Right lobe of liver (tissue), 6 donors: Measurements from ENCODE around the gene INTS1. TPM values are rescaled to one million over a fixed set of nuclear protein-coding genes. Genes with fewer than 3 reads are reported as not detected.

ENCODE experiments used
- ATAC-seq, 4 donors: fragments of 200-7000 bp; cut with Tn5 transposase; one replicate each; pipeline ENCODE4 v1.9.1; 2020; ENCODE audit warnings: mild to moderate bottlenecking in 4 of 4, moderate library complexity in 4 of 4
- DNase-seq, 3 donors: peaks; one replicate each; pipeline ENCODE4 v3.0.0-alpha.2; 2020
- H3K27ac ChIP-seq, 3 donors: fragments of 200-600 bp; one replicate each; pipeline ENCODE4 v1.8.0; 2022
- H3K27me3 ChIP-seq, 2 donors: fragments of 200-600 bp; one replicate each; pipeline ENCODE4 v1.8.0; 2022
- H3K36me3 ChIP-seq, 4 donors: fragments of 200-600 bp; sonication (generic) in 1 of 4; one replicate each; pipeline versions ENCODE4 v1.5.1 to v1.8.0; 2017 to 2022; ENCODE audit warnings: control low read depth in 1 of 4
- H3K4me1 ChIP-seq, 4 donors: fragments of 200-600 bp; sonication (generic) in 1 of 4; one replicate each; pipeline versions ENCODE4 v1.5.1 to v1.8.0; 2017 to 2022; ENCODE audit warnings: control low read depth in 1 of 4
- H3K4me3 ChIP-seq, 3 donors: fragments of 200-600 bp; one replicate each; pipeline ENCODE4 v1.8.0; 2022
- H3K9me3 ChIP-seq, 4 donors: fragments of 200-600 bp; sonication (generic) in 1 of 4; one replicate each; pipeline versions ENCODE4 v1.5.1 to v1.8.0; 2017 to 2022; ENCODE audit warnings: control low read depth in 1 of 4
- POLR2A ChIP-seq: fragments of 450-650 bp; IDR thresholded peaks from one replicate; pipeline ENCODE4 v1.6.1; 2017; ENCODE audit warnings: antibody characterized with exemption, mild to moderate bottlenecking
- WGBS: methylation state at CpG from one replicate; pipeline ENCODE4 v1.1.6; 2018; ENCODE audit warnings: low coverage, low lambda C conversion rate; ENCODE audit not compliant: insufficient coverage; ENCODE audit errors: missing lambda C conversion rate; 5-methylcytosine and 5-hydroxymethylcytosine counted together
- intact Hi-C, 2 donors: fragments of 100-400 bp; cut with DNase I; formaldehyde crosslinking; loops; one replicate each; pipeline versions ENCODE4 v1.11.2 to v1.14.1; 2022
- total RNA-seq, 6 experiments: library from RNA; depleted of rRNA in 2 of 6; stranded (reverse); fragments of >200 nt in 2 of 6; fragmentation: NEBNext Ultra II Directional in 3 of 6; extraction: Animal tissue kit (Norgen Biotek cat#: 25700) in 3 of 6; gene quantifications; one replicate each; pipeline versions ENCODE4 v1.1.0 to v1.2.4, GENCODE V29; 2016 to 2023
- TF ChIP-seq, protein P1 (sequence below), 4 donors: fragments of 200-600 bp in 3 of 4; fragments of 450-650 bp in 1 of 4; IDR thresholded peaks; one replicate each; pipeline versions ENCODE4 v1.5.1 to v1.8.0; 2016 to 2022; ENCODE audit warnings: antibody characterized with exemption in 4 of 4, mild to moderate bottlenecking in 2 of 4
- donor health status: DM: no; HTN: yes; CAD: no.
- donor health status: DM: no; HTN: no; CAD: no.
- donor health status: DM: no; HTN: no; CAD: no.
- donor health status: DM: no; HTN: yes; CAD: no.
- donor health status: DM: no; HTN: yes; CAD: no.

The INTS1 gene
- total RNA-seq, 6 experiments from 2014 or later = 30.1 to 49.6 (median 41.2) TPM

DNA sequence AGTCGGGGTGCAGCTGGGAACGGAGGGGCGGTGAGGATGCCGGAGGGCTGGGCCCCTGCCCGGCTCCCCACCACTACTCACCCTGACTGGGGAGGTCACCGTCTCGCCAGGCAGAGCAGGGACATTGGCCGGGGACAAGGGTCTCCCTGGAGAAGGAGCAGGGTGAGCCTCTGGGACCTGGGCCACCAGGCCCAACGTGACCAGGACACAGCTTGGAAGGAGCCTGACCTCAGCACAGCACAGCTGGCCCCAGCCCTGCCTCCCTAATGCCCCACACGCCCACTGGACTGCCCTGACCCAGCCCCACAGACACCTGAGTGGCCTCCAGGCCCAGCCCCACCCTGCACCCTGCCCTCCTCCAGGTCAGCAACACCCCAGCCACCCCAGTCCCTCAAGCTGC is 66.0 kb downstream of the INTS1 start:
- no peaks in the 10 kb centered on the region for H3K9me3 ChIP-seq
- no CpG with 5 or more reads among the region's 10 CpGs for WGBS
- intact Hi-C loops = no loop called here
- H3K4me1 ChIP-seq = no peaks in the 10 kb centered on the region
- ATAC-seq (no peak), DNase-seq (no peak)
- no peak overlapping the region for H3K27ac ChIP-seq
- H3K27me3 ChIP-seq = no peaks in the 10 kb centered on the region
- TF ChIP-seq POLR2A = no peak
- TF ChIP-seq, protein P1, sequence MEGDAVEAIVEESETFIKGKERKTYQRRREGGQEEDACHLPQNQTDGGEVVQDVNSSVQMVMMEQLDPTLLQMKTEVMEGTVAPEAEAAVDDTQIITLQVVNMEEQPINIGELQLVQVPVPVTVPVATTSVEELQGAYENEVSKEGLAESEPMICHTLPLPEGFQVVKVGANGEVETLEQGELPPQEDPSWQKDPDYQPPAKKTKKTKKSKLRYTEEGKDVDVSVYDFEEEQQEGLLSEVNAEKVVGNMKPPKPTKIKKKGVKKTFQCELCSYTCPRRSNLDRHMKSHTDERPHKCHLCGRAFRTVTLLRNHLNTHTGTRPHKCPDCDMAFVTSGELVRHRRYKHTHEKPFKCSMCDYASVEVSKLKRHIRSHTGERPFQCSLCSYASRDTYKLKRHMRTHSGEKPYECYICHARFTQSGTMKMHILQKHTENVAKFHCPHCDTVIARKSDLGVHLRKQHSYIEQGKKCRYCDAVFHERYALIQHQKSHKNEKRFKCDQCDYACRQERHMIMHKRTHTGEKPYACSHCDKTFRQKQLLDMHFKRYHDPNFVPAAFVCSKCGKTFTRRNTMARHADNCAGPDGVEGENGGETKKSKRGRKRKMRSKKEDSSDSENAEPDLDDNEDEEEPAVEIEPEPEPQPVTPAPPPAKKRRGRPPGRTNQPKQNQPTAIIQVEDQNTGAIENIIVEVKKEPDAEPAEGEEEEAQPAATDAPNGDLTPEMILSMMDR (IDR thresholded peaks at IDR 0.05) = no peak
- peaks cover 0 to 5% (median under 1%) of the 10 kb centered on the region in 4 donors for H3K36me3 ChIP-seq
- H3K4me3 ChIP-seq = no peak overlapping the region

- Histone ChIP-seq H3K27me3 (no peaks in the 10 kb centered on the region), H3K4me3 (no peak overlapping the region), H3K36me3 (peaks cover 0 to 5% (median under 1%) of the 10 kb centered on the region in 4 donors), H3K9me3 (no peaks in the 10 kb centered on the region), H3K4me1 (no peaks in the 10 kb centered on the region), H3K27ac (no peak overlapping the region)
- DNase-seq = no peak
- ATAC-seq = no peak
- TF ChIP-seq, protein P1 (IDR thresholded peaks at IDR 0.05) = no peak
- TF ChIP-seq POLR2A = no peak
- intact Hi-C loops = no loop called here
- 91% methylated on average over 5 of the region's 43 CpGs for WGBS
Measured at GRCh38 chr7:1437155-1437880, 66.9 kb downstream of the INTS1 start.

GRCh38 chr7:1436608-1437007 is 67.6 kb downstream of the INTS1 start:
- ATAC-seq (no peak), DNase-seq (no peak)
- Histone ChIP-seq H3K4me1 (no peaks in the 10 kb centered on the region), H3K36me3 (peaks cover 0 to 1% (median under 1%) of the 10 kb centered on the region in 4 donors), H3K4me3 (no peak overlapping the region), H3K9me3 (no peaks in the 10 kb centered on the region), H3K27me3 (no peaks in the 10 kb centered on the region), H3K27ac (no peak overlapping the region)
- WGBS = 100% methylated on average over 1 of the region's 20 CpGs
- TF ChIP-seq, protein P1 (IDR thresholded peaks at IDR 0.05) = no peak
- TF ChIP-seq POLR2A = no peak
- intact Hi-C loops = no loop called here

- Histone ChIP-seq H3K4me1 (no peaks in the 10 kb centered on the region), H3K9me3 (no peaks in the 10 kb centered on the region), H3K27me3 (no peaks in the 10 kb centered on the region), H3K4me3 (no peak overlapping the region), H3K36me3 (peaks cover 0 to 1% (median 0%) of the 10 kb centered on the region in 4 donors), H3K27ac (no peak overlapping the region)
- DNase-seq = no peak
- intact Hi-C loops = no loop called here
- no peak for ATAC-seq
- WGBS = no CpG with 5 or more reads among the region's 22 CpGs
- TF ChIP-seq, protein P1 (IDR thresholded peaks at IDR 0.05) = no peak
- TF ChIP-seq POLR2A = no peak
Measured at GRCh38 chr7:1434891-1435670, 69.1 kb downstream of the INTS1 start.
